CD4-positive, alpha-beta T cell treated with Interleukin-17A for 4 hours (primary cell): ENCODE data around the gene HOMER2.

Experiments
- DNase-seq: peaks from one replicate; pipeline ENCODE4 v3.0.0-alpha.2; 2020; ENCODE audit warnings: mixed read lengths

The HOMER2 gene

GRCh38 chr15:82855286-82856100 is 97.0 kb downstream of the HOMER2 start:
- no peak for DNase-seq

GRCh38 chr15:82854554-82854953 is 98.0 kb downstream of the HOMER2 start:
- DNase-seq, result no peak

GRCh38 chr15:82852941-82853561 is 99.5 kb downstream of the HOMER2 start:
- peak; percentile 12 for DNase-seq

GRCh38 chr15:82851981-82852511 is 100.5 kb downstream of the HOMER2 start:
- no peak for DNase-seq

GRCh38 chr15:82851306-82851850 is 101.1 kb downstream of the HOMER2 start:
- DNase-seq, result no peak

- no peak for DNase-seq
These were observed 101.8 kb downstream of the HOMER2 start for GRCh38 chr15:82850731-82851130.

- DNase-seq, result peak; percentile 54
These were observed 102.7 kb downstream of the HOMER2 start for GRCh38 chr15:82849556-82850512.

GRCh38 chr15:82848241-82848993 is 104.1 kb downstream of the HOMER2 start:
- no peak for DNase-seq

GRCh38 chr15:82847703-82848102 is 104.8 kb downstream of the HOMER2 start:
- no peak for DNase-seq

- DNase-seq, result no peak
These were observed 105.9 kb downstream of the HOMER2 start for GRCh38 chr15:82846621-82847020.

- no peak for DNase-seq
These were observed 106.8 kb downstream of the HOMER2 start for GRCh38 chr15:82845686-82846085.

- no peak for DNase-seq
These were observed 109.0 kb downstream of the HOMER2 start for GRCh38 chr15:82843566-82843965.

GRCh38 chr15:82840166-82840565 is 112.4 kb downstream of the HOMER2 start:
- DNase-seq, result no peak

GRCh38 chr15:82839136-82839535 is 113.4 kb downstream of the HOMER2 start:
- DNase-seq, result no peak

GRCh38 chr15:82838096-82838735 is 114.3 kb downstream of the HOMER2 start:
- DNase-seq, result no peak

- no peak for DNase-seq
These were observed 117.1 kb downstream of the HOMER2 start for GRCh38 chr15:82835391-82835917.

GRCh38 chr15:82833362-82833682 is 119.2 kb downstream of the HOMER2 start:
- DNase-seq, result no peak

- peak; percentile 56 for DNase-seq
These were observed 119.7 kb downstream of the HOMER2 start for GRCh38 chr15:82832601-82833361.

- no peak for DNase-seq
These were observed 120.5 kb downstream of the HOMER2 start for GRCh38 chr15:82831894-82832600.
